ENCODE results near the gene AP3D1.
"Not testable (repeated sequence)": the region's sequence is repeated elsewhere in the genome, so short reads cannot be mapped to it uniquely, and the experiment has no call there.

Gene AP3D1

GRCh38 chr19:2110822-2111221, 40.5 kb downstream of the AP3D1 start:
- DNase-seq (ENCODE audit: low read depth, low spot score): no peak

DNA sequence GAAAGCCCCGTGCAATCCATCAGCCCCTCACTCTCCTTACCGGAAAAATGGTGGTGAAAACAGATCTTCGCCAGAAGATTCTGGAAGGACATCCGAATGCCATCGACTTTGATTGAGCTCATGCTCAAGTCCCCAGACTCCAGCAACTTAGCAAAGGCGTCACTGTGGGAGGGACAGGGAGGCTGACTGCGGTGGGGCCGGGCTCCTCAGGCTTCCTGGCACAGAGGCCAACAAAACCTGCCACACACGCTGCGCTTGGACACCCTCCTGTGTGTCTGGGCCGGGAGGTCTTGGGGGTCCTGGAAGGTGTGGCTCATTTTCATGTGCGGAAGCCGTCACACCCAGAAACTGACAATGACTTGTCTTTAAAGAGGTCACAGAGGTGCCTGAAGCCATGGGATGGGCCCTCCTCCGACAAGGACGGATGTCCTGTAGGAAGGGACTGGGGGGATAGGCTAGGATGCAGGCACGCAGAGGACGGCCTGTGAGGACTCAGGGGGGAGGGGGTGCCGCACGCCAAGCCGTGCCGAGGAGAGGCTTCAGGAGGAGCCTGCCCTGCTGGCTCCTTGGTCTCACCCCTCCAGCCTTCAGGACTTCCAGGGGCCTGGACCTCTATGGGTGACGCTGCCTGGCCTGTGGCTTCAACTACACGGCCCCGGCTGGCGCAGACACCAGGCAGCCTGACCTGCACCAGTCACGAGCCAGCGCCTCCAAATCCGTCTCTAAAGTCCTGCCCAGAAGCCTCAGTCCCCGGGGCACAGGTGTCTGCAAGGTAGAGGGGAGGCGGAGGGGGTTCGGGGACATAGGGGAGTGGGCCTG, 42.1 kb downstream of the AP3D1 start:
- no peak for DNase-seq (ENCODE audit: low read depth, low spot score)

- no peak for DNase-seq (ENCODE audit: low read depth, low spot score)
These were observed 42.9 kb downstream of the AP3D1 start for GRCh38 chr19:2108251-2109016.

- no peak for DNase-seq (ENCODE audit: low read depth, low spot score)
These were observed 48.2 kb downstream of the AP3D1 start for GRCh38 chr19:2103045-2103707.

DNA sequence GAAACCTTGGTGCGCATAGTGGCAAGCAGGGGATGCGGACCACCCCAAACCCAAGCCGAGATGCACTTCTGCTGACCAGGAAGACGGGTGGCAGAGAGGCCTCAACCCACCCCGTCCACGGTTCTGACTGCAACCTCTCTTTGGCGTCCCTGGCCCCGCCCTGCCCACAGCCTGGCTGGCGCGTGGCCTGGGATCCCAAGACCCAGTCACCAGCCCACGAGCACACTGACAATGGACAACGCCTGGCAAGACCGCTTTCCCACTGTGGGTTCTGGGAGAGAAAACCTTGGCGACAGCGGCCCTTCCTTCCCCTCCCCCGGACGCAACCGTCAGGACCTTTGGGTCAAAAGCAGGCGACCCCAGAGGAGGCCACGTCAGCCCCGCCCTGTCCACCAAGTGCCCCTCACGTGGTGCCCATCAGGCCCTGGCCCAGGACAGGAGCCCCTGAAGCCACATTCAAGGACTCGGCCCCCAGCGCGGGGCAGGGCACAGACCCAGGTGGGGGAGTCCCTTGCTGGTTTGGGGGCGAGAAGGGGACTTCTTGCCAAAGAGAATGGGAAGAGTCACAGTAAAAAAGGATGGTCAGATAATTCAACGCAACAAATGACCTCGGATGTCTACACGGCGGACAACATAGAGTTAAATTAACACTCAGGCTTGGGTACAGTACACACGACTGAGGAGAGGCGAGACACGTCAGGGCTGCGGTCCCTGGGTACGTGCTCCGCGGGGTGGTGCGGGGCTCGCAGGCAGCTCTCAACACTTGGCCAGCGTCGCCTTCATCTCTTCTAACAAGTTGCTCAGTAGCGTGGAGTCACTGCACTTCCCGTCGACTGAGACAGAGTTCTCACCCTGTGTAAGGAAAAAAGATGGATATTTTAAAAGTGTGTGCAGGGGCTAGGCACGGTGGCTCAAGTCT, 49.7 kb downstream of the AP3D1 start:
- DNase-seq (ENCODE audit: low read depth, low spot score): no peak

DNA sequence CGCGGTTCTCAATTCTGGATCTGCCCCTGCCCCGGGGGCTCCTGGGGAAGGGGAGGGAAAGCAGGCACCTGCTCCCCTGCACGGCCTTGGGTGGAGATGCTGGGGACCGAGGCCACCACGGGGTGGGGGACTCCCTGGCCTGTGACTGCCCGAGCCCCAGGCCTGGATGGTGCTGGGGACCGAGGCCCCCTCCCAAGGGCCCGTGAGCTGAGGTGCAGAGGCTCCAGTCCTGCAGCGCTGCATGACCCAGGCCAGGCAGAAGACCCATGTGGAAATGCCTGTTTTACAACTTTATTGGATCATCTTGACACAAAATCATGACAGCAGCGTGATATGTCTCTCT, 50.7 kb downstream of the AP3D1 start:
- DNase-seq (ENCODE audit: low read depth, low spot score): no peak

DNA sequence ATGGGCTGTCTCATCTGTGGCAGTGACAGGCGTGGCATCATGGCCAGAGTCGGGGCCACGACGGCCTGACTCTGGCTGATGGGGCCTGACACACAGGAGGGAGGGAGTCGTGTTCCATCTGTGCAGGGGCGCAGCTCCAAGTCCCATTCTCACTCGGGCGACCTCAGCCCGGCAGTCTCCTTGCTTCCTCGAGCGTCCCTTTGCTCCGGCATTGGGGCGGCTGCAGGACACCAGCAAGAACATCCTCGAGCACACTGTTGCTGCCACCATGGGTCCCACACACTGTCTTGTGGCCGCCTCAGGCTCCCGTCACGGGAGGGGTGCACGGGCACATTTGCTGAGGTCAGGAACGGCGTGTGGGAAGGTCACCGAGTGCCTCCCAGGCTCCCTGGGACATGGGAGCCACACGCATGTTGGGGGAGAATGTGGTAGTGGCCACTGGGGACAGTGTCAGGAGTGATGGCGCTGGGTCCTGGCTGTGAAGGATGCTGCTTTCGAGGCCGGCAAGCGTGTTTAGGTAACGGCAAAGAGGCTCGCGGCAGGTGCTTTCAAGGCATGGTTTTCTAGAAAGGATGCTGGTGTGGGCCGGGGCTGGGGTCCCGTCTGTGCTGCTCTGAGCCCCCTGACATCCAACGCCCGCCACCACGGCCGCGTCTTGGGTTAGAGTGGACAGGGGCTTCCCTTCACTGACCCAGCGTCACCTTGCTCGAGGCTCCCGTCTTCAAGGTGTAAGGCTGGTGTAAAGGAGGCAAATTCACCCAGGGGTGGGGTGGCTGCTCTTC, 51.2 kb downstream of the AP3D1 start:
- no peak for DNase-seq (ENCODE audit: low read depth, low spot score)

DNA sequence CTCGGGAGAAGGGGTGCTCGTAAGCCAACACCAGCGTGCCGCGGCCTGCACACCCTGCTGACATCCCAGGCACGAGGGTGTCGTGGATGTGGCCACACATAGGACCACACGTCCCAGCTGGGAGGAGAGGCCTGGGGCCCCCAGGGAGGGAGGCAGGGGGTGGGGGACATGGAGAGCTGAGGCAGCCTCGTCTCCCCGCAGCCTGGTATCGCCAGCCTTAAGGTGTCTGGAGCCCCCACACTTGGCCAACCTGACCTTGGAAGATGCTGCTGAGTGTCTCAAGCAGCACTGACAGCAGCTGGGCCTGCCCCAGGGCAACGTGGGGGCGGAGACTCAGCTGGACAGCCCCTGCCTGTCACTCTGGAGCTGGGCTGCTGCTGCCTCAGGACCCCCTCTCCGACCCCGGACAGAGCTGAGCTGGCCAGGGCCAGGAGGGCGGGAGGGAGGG, 52.3 kb downstream of the AP3D1 start:
- DNase-seq (ENCODE audit: low read depth, low spot score): no peak

DNA sequence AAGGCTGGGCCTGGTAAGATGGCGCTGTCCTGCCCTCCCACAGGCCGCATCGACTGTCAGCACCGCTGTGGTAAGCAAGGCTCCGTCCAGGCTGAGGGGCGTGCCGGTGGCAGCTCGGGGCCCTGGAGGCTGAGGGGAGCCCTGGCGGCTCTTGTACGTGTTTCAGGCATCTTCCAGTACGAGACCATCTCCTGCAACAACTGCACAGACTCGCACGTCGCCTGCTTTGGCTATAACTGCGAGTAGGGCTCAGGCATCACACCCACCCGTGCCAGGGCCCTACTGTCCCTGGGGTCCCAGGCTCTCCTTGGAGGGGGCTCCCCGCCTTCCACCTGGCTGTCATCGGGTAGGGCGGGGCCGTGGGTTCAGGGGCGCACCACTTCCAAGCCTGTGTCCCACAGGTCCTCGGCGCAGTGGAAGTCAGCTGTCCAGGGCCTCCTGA, 53.5 kb downstream of the AP3D1 start:
- no peak for DNase-seq (ENCODE audit: low read depth, low spot score)

DNA sequence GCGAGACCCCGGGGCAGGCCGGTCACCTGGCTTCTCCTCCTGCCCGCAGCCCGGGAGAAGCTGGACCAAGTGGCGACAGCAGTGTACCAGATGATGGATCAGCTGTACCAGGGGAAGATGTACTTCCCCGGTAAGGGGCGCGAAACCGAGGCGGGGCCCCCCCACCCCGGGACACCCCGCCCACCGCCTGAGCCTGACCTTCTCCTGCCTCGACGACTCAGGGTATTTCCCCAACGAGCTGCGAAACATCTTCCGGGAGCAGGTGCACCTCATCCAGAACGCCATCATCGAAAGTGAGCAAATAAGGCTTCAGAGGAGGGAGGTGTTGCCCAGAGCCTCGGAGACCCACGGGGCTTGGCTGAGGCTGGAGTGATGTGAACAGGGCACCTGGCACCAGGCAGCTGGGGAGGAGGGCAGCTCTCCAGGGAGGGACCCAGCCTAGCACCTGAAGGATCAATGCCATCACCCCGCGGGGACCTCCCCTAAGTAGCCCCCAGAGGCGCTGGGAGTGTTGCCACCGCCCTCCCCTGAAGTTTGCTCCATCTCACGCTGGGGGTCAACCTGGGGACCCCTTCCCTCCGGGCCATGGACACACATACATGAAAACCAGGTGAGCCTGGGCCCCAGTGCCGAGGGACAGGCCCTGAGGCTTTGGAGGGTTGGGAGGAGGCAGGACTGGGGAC, 54.0 kb downstream of the AP3D1 start:
- no peak for DNase-seq (ENCODE audit: low read depth, low spot score)

DNA sequence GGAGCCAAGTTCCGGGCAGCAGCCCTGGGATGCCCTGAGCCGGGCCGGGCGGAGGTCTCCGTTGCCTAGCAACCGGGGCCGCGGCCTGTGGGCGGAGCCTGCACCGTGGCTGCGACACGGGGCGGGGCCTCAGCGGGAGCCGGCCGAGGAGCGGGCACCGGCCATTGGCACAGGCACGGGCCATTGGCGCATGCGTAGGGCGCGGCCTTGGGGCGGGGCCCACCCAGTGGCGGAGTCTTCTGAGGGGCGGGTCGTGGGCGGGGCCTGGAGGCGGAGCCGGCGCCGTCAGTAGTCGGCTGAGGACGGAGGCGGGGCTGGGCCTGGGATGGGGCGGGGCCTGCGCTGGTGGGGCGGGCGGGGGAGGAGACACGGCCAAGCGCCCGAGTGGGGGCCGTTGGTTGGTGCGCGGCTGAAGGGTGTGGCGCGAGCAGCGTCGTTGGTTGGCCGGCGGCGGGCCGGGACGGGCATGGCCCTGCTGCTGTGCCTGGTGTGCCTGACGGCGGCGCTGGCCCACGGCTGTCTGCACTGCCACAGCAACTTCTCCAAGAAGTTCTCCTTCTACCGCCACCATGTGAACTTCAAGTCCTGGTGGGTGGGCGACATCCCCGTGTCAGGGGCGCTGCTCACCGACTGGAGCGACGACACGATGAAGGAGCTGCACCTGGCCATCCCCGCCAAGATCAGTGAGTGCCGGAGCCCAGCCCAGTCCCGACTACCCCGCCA, 54.7 kb downstream of the AP3D1 start, which contains the start of gene IZUMO4:
Gene IZUMO4, plus strand, starts transcription at position 436 of the 723 bp plus-strand sequence. Its CDS starts 31 bp downstream, at position 467.
- peak; percentile 45 for DNase-seq (ENCODE audit: low read depth, low spot score)

DNA sequence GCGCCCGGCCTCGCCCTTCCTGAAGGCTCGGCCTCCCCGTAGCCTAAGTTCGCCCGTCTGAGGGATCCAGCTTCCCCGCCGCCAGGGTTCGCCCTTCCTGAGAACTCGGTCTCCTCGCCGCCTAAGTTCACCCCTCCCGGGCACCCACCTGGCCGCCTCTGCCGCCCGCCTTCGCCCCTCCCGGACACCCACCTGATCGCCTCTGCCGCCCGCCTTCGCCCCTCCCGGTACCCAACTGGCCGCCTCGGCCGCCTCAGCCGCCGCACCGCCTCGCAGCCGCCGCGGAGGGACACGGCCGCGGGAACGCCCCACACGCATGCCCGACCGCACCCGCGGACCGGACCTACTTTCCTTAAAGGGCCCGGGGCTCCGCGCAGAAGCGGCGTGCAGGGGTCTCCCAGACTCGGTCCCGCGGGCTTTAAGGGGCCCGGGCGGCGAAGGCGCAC, 55.3 kb downstream of the AP3D1 start, which contains the start of gene MOB3A:
Gene MOB3A, minus strand, starts transcription at position 293 of the 446 bp plus-strand sequence. CDS start 17,766 bp downstream, outside the sequence.
- peak; percentile 38 for DNase-seq (ENCODE audit: low read depth, low spot score)

DNA sequence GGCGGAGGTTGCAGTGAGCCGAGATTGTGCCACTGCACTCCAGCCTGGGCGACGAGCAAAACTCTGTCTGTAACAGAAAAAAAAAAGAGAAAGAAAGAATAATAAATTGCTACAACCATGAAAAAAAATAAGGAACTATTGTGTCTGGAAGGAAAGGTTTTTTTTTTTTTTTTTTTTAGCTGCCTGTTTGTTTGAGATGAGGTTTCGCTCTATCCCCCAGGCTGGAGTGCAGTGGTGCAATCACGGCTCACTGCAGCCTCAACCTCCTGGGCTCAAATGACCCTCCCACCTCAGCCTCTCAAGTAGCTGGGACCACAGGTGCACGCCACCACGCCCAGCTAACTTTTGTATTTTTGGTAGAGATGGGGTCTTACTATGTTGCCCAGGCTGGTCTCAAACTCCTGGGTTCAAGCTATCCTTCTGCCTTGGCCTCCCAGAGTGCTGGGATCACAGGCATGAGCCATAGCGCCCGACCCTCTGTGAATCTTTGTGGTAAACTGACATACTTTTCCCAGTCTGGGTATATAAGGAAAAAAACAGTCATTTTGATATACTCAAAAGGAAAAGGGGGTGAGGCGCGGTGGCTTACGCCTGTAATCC, 59.3 kb downstream of the AP3D1 start:
- DNase-seq (ENCODE audit: low read depth, low spot score): not testable (repeated sequence)

DNA sequence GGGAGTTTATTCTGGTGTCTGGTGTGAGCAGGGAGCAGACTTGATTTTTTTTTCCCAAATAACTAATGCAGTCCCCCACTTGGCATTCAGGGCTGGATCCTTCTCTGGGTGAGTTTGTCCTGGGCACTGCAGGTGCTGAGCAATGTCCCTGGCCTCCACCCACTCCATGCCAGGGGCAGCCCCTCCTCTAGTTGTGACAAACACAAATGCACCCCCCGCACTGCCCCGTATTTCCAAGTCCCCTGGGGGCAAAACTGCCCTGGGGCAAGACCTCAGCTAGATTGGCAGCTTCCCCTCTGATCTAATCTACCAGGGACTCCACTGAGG, 61.7 kb downstream of the AP3D1 start:
- no peak for DNase-seq (ENCODE audit: low read depth, low spot score)

DNA sequence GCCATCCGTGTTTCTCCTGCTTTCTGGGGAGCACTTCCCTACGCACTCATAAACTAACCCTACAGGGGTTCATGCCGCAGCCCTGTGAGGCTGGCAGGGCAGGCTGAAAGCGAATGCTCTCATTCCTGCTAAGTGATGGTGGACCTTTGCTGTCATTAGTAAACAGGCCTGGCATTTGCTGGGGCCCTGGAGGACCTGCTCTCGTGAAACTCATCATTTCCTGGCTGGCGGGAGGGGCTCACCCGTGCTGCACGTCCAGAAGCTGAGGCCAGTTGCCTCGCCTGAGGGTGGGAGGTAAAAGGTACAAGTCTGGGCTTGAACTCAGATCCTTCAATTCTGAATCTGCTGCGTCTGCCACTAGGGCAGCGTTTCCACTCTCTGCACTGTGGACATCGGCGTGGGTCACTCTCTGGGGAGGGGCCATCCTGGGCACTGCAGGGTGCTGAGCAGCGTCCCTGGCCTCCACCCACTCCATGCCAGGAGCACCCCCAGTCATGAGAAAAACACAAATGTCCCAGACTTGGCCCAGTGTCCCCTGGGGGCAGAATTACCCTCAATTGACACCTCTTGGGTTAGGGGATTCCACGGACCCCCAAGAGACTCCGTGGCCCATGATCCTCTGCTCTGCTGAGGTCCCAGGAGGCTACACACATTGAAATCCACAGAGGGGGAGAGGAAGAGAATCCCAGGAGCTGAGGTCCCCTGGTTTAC, 62.2 kb downstream of the AP3D1 start:
- no peak for DNase-seq (ENCODE audit: low read depth, low spot score)

DNA sequence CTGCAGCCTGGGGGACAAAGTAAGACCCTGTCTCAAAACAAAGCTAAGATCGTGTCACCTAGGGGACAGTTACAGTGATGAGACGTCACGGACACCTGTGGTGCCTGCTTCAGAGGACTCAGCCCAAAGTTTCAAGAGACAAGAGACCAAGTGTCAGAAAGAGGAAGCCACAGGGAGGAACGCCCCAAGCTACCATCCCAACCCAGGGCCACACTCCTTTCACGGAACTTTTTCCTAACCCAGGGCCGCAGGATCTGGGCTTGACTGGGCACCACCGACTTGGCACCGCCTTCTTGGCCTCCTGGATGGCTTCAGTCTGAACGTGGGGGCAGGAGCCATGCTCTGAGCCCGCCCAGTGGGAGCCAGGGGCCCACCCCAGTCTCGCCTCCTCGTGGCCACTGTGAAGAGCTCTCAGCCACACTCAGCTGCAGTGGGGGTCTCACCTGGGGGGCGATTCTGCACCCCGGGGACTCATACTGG, 63.7 kb downstream of the AP3D1 start:
- no peak for DNase-seq (ENCODE audit: low read depth, low spot score)

DNA sequence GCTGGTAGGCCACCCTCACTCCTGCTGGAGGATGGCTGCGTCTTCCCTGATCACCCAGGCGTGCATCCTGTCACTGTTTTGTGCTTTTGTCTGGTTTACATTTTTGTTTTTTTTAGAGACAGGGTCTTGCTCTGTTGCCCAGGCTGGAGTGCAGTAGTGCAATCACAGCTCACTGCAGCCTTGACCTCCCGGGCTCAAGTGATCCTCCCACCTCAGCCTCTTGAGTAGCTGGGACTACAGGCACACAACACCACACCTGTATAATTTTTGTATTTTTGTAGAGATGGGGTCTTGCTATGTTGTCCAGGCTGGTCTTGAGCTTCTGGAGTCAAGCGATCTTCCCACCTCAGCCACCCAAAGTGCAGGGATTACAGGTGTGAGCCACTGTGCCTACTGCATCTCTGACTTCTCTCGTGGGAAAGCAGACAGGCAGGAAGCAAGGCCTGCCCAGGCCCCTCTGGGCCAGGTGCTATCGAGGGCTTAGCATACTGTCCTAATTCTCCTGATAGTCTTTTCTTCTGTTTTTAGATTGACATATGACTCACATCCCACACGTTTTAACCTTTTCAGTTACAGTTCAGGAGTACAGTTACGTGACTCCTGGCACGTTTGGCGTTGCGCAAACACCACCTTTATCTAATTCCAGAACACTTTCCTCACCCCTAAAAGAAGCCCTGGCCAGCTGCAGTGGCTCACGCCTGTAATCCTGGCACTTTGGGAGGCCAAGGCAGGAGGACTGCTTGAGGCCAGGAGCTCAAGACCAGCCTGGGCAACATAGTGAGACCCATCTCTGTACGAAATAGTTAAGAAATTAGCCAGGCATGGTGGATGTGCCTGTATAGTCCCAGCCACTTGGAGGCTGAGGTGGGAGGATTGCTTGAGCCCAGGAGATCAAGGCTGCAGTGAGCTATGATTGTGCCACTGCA, 64.4 kb downstream of the AP3D1 start:
- not testable (repeated sequence) for DNase-seq (ENCODE audit: low read depth, low spot score)

Measured in iPS DF 19.7 (cell line).